Activated naive CD4-positive, alpha-beta T cell treated with anti-CD3 and anti-CD28 coated beads for 36 hours (primary cell): ENCODE results near the gene FAM131A. TPM values are rescaled to one million over a fixed set of nuclear protein-coding genes. Genes with fewer than 3 reads are reported as not detected.

ENCODE experiments used
- CTCF ChIA-PET: fragments of 350-600 bp; sonication (Branson Sonifier 250); formaldehyde crosslinking; loops from one replicate; lab custom pipeline; 2021; ENCODE audit warnings: antibody characterized with exemption; lab: Charles Lee
- DNase-seq: peaks from one replicate; pipeline ENCODE4 v3.0.0-alpha.2; 2020
- H3K27ac Mint-ChIP-seq: one replicate; pipeline ENCODE4 v1.8.0; 2021; ENCODE audit warnings: mild to moderate bottlenecking, mixed read lengths
- H3K27me3 Mint-ChIP-seq: one replicate; pipeline ENCODE4 v1.8.0; 2021; ENCODE audit warnings: low read depth, mixed read lengths
- H3K36me3 Mint-ChIP-seq: one replicate; pipeline ENCODE4 v1.8.0; 2021; ENCODE audit warnings: low read depth, mixed read lengths
- H3K4me1 Mint-ChIP-seq: one replicate; pipeline ENCODE4 v1.8.0; 2021; ENCODE audit warnings: low read depth, mixed read lengths
- H3K4me3 Mint-ChIP-seq: one replicate; pipeline ENCODE4 v1.8.0; 2021; ENCODE audit warnings: mild to moderate bottlenecking, moderate library complexity, mixed read lengths
- H3K9me3 Mint-ChIP-seq: one replicate; pipeline ENCODE4 v1.8.0; 2021; ENCODE audit warnings: mixed read lengths
- intact Hi-C: fragments of 100-400 bp; cut with micrococcal nuclease; formaldehyde crosslinking; loops from one replicate; pipeline ENCODE4 v1.15.1; 2023
- total RNA-seq, 2 experiments: library from RNA; stranded (reverse); gene quantifications; one replicate each; pipeline ENCODE4 v1.2.3, GENCODE V29; 2021

Gene FAM131A
- total RNA-seq, 2 experiments from 2014 or later = 3.8 to 5.0 TPM

- intact Hi-C loops = no loop called here
- peaks cover 4% of the 10 kb centered on the region for H3K36me3 Mint-ChIP-seq
- H3K4me3 Mint-ChIP-seq = no peak overlapping the region
- H3K27me3 Mint-ChIP-seq = no peaks in the 10 kb centered on the region
- CTCF ChIA-PET = interaction anchor here (1.1 to 1.5 kb wide), 3 partner anchors 9 to 42 kb away, joined by 3 read pairs; no protein-coding TSS in a partner anchor
- no peak overlapping the region for H3K27ac Mint-ChIP-seq
- no peaks in the 10 kb centered on the region for H3K9me3 Mint-ChIP-seq
- no peak for DNase-seq
- peaks cover 5% of the 10 kb centered on the region for H3K4me1 Mint-ChIP-seq
Measured at GRCh38 chr3:184344579-184345316, 7.3 kb downstream of the FAM131A start.

GRCh38 chr3:184345317-184346144, 8.1 kb downstream of the FAM131A start:
- H3K27ac Mint-ChIP-seq = no peak overlapping the region
- no peaks in the 10 kb centered on the region for H3K27me3 Mint-ChIP-seq
- DNase-seq = no peak

DNA sequence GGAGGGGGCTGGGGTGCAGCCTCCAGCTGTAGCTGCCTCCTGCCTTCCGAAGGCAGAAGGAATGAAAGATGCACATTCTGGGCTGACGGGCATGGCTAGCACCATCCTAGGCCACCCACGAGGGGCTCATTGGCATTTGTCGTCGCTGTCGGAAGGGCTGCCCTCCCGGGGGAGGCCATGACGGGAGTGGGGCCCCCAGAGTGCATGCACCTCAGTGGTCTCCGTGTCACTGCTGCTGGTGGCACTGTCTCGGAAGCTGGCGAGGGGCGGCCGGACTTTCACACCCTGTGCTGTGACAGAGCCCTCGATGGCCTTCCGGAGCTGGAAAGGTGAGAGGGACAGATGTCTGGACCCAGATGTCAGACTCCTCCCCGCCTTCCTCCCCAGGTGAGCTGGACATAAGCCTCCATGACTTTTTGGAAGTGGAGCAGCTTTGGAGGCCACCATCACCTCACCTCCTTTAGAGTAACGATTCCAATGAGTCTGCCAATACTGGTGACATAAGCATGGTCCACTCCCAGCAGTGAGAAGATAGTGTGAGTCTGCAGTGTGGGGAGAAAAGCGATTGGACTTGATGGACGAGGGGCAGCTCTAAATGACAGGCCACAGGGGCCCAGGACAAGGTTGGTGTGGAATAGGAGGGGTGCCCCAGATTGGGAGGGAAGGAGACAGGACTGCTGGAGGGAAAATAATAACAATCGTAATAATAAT, 9.2 kb downstream of the FAM131A start:
- Mint-ChIP-seq H3K4me3 (no peak overlapping the region), H3K27ac (no peak overlapping the region), H3K36me3 (peaks cover 4% of the 10 kb centered on the region), H3K4me1 (no peaks in the 10 kb centered on the region), H3K9me3 (no peaks in the 10 kb centered on the region), H3K27me3 (no peaks in the 10 kb centered on the region)
- CTCF ChIA-PET = no interaction called here
- intact Hi-C loops = no loop called here
- no peak for DNase-seq

More at GRCh38 chr3:184345317-184346144, 8.1 kb downstream of the FAM131A start:
- CTCF ChIA-PET = interaction anchor here (1.4 to 1.5 kb wide), 2 partner anchors 15 to 42 kb away, joined by 3 read pairs; no protein-coding TSS in a partner anchor
- Mint-ChIP-seq H3K4me3 (no peak overlapping the region), H3K4me1 (peaks cover 4% of the 10 kb centered on the region), H3K9me3 (no peaks in the 10 kb centered on the region), H3K36me3 (peaks cover 4% of the 10 kb centered on the region)
- intact Hi-C loops = no loop called here

GRCh38 chr3:184347321-184348056, 10.1 kb downstream of the FAM131A start:
- H3K36me3 Mint-ChIP-seq = peaks cover 4% of the 10 kb centered on the region
- no peak overlapping the region for H3K4me3 Mint-ChIP-seq
- no peak for DNase-seq
- CTCF ChIA-PET = interaction anchor here (0.6 kb wide), 1 partner anchor 70 kb away, joined by 4 read pairs; no protein-coding TSS in a partner anchor
- H3K9me3 Mint-ChIP-seq = no peaks in the 10 kb centered on the region
- intact Hi-C loops = no loop called here
- H3K27me3 Mint-ChIP-seq = no peaks in the 10 kb centered on the region
- no peaks in the 10 kb centered on the region for H3K4me1 Mint-ChIP-seq
- no peak overlapping the region for H3K27ac Mint-ChIP-seq

- CTCF ChIA-PET = interaction anchor here (0.6 kb wide), 1 partner anchor 70 kb away, joined by 4 read pairs; no protein-coding TSS in a partner anchor
- no peaks in the 10 kb centered on the region for H3K27me3 Mint-ChIP-seq
- no peaks in the 10 kb centered on the region for H3K4me1 Mint-ChIP-seq
- no peak overlapping the region for H3K27ac Mint-ChIP-seq
- intact Hi-C loops = no loop called here
- peaks cover 4% of the 10 kb centered on the region for H3K36me3 Mint-ChIP-seq
- no peak for DNase-seq
- H3K4me3 Mint-ChIP-seq = no peak overlapping the region
- no peaks in the 10 kb centered on the region for H3K9me3 Mint-ChIP-seq
Measured at GRCh38 chr3:184348057-184348382, 10.6 kb downstream of the FAM131A start.

GRCh38 chr3:184349563-184350470, 12.4 kb downstream of the FAM131A start:
- H3K4me3 Mint-ChIP-seq = no peak overlapping the region

DNA sequence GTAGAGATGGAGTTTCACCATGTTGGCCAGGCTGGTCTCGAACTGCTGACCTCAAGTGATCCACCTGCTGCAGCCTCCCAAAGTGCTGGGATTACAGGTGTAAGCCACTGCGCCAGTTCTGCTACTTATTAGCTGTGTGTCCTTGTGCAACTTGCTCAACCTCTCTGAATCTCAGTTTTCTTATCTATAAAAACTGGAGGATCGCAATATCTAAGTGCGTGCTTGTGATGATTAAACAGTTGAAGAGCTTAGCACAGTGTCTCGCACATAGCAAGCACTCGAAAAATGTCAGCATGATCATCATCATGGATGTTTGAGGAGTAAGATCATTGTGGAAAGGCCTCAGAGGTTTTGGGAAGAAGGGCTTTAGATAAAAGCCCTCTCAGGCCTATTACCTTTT, 13.2 kb downstream of the FAM131A start:
- Mint-ChIP-seq H3K27me3 (no peaks in the 10 kb centered on the region), H3K4me1 (no peaks in the 10 kb centered on the region), H3K9me3 (no peaks in the 10 kb centered on the region), H3K4me3 (no peak overlapping the region), H3K36me3 (peaks cover 2% of the 10 kb centered on the region), H3K27ac (no peak overlapping the region)
- DNase-seq = no peak
- intact Hi-C loops = no loop called here
- CTCF ChIA-PET = interaction anchor here (1.0 kb wide), 1 partner anchor 12 kb away, joined by 3 read pairs; no protein-coding TSS in a partner anchor

More at GRCh38 chr3:184349563-184350470, 12.4 kb downstream of the FAM131A start:
- CTCF ChIA-PET = interaction anchor here (0.9 to 1.0 kb wide), 2 partner anchors 11 kb away, joined by 3 read pairs; no protein-coding TSS in a partner anchor
- Mint-ChIP-seq H3K27me3 (no peaks in the 10 kb centered on the region), H3K27ac (no peak overlapping the region), H3K9me3 (no peaks in the 10 kb centered on the region), H3K36me3 (peaks cover 4% of the 10 kb centered on the region), H3K4me1 (no peaks in the 10 kb centered on the region)
- DNase-seq = no peak
- intact Hi-C loops = no loop called here

DNA sequence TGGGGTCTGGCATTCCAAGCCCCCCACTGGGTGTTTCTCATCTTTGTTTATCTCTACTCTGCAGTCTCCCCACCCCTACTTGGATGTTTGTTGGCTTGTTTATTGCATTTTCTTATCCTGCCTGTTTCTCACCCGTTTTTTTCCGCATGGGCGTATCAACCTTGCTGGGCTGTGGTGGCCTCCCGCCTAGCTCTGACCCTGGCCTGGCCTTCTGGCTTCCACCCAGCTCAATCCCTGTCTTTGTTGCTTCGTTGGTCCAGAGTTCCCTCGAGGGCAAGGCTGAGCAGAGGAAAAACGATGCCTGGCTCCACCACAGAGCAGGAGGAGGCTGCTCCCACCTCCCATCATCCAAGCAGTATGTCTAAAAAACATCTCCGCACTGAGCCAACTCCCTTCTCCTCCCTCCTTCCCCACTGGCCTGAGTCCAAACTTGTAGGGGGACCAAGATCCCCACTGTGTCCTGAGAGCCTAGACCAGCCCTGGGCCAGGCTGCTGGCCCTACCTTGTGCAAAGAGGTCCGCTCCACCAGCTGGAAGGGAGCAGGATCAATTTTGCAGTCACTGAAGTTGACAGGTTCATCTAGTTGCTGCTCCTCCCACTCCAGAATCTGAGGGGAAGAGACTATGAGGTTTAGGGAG, 14.2 kb downstream of the FAM131A start:
- Mint-ChIP-seq H3K4me3 (no peak overlapping the region), H3K4me1 (no peaks in the 10 kb centered on the region), H3K36me3 (peaks cover 2% of the 10 kb centered on the region), H3K9me3 (no peaks in the 10 kb centered on the region), H3K27ac (no peak overlapping the region), H3K27me3 (no peaks in the 10 kb centered on the region)
- intact Hi-C loops = no loop called here
- CTCF ChIA-PET = no interaction called here
- no peak for DNase-seq

DNA sequence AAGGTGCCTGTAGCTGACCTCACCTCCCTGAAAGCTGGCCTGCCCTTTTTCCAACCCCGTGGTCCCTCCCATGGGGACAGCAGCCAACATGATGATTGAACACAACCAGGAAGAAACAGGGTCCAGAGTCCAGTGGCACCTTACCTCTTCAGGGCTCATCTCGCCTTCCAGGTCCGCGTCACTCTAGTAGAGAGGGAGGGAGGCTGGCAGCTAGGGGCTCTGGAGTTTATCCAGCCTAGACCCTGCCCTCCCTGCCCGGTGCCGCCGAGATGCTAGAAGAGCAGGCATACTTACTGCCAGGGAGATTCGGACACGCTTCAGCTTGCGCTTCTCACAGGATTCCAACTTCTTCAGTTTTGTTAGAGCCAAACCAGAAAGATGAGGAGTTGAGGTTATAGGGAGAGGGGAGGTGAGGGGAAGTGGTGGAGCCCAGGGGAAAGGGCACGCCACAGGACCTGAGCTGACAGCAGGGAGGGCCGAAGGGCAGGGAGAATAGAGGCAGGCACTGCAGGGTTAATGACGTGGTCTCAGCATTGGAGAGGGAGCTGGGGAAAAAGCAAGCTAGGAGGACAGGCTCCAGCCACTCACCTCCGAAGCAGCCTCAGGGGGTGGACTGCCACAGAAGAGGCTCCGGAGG, 14.9 kb downstream of the FAM131A start:
- CTCF ChIA-PET = interaction anchor here (1.3 to 1.5 kb wide), 2 partner anchors 160 to 209 kb away, joined by 3 to 4 read pairs; partner anchors contain the start of gene EPHB3
- H3K27me3 Mint-ChIP-seq = no peaks in the 10 kb centered on the region
- no peak overlapping the region for H3K27ac Mint-ChIP-seq
- H3K36me3 Mint-ChIP-seq = peaks cover 2% of the 10 kb centered on the region
- DNase-seq = no peak
- H3K9me3 Mint-ChIP-seq = no peaks in the 10 kb centered on the region
- no peak overlapping the region for H3K4me3 Mint-ChIP-seq
- intact Hi-C loops = no loop called here
- H3K4me1 Mint-ChIP-seq = no peaks in the 10 kb centered on the region

DNA sequence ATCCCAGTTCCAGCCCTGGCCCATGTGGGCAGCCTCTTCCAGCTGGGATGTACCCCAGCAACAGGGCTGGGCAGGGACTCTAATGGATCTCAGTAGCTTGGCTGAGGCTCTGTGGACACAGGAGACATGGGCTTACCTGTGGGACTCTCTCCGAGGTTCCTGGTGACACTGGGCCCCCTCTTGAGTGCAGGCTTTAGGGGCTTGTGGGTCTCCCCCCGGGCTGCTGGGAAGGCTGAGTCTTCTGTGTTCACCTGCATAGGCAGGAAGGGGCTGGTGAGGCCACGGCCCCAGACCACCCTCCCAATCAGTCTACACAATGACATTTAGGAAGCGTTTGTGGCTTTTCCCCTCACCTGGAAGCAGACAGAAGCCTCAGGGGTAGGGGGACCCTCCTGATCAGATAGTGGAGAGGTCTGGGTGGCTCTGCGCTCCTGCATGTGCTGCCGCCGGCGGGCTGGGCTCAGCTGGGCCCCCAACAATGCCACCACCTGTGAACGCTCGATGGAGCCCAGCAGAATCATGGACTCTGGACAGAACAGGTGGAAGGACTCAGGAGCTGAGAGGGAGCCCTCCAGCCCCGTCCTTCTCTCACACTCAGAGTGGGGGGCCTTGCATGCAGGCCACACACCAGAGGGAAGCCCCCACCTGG, 15.6 kb downstream of the FAM131A start:
- intact Hi-C loops = no loop called here
- DNase-seq = no peak
- Mint-ChIP-seq H3K4me3 (no peak overlapping the region), H3K36me3 (peaks cover 2% of the 10 kb centered on the region), H3K4me1 (no peaks in the 10 kb centered on the region), H3K27ac (no peak overlapping the region), H3K9me3 (no peaks in the 10 kb centered on the region), H3K27me3 (no peaks in the 10 kb centered on the region)
- CTCF ChIA-PET = interaction anchor here (0.7 to 2.4 kb wide), 12 partner anchors 9 to 209 kb away, joined by 3 to 12 read pairs (median 4); partner anchors contain the start of gene EPHB3
